ENCODE measurements around the gene HCFC2. TPM values are rescaled to one million over a fixed set of nuclear protein-coding genes. Genes with fewer than 3 reads are reported as not detected.

HCFC2 gene
- total and polyA plus RNA-seq, 9 of the 15 experiments (the other 6 are each of a cell fraction or from before 2014, with no cell fraction given), result 1.2 to 6.5 (median 3.8) TPM

- CTCF ChIA-PET (ENCODE audit: low intra/inter-chr PET ratio), result no interaction called here
- TF ChIP-seq NFIX (CRISPR knock-in tag; IDR thresholded peaks at IDR 0.05; ENCODE audit: low read depth) (no peak), CBX2 (IDR thresholded peaks at IDR 0.05; ENCODE audit: insufficient read depth, low read length, poor library complexity, severe bottlenecking) (peak; percentile 90), NRF1 (conservative IDR thresholded peaks at IDR 0.05 in 1 of 2, IDR thresholded peaks at IDR 0.05 in 1 of 2) (peak; percentile 41 to 54), CBX8 (IDR thresholded peaks at IDR 0.05; ENCODE audit: borderline replicate concordance, extremely low read depth, low read depth, low read length, poor library complexity, severe bottlenecking) (peak; percentile 93), TEAD4 (IDR thresholded peaks at IDR 0.05; ENCODE audit: low read length) (no peak), TEAD4 (CRISPR knock-in tag; IDR thresholded peaks at IDR 0.05; ENCODE audit: borderline replicate concordance) (no peak), HNRNPLL (IDR thresholded peaks at IDR 0.05; ENCODE audit: low read depth, low read length, poor library complexity, severe bottlenecking) (peak; percentile 59)
- TF ChIP-seq, protein P1, sequence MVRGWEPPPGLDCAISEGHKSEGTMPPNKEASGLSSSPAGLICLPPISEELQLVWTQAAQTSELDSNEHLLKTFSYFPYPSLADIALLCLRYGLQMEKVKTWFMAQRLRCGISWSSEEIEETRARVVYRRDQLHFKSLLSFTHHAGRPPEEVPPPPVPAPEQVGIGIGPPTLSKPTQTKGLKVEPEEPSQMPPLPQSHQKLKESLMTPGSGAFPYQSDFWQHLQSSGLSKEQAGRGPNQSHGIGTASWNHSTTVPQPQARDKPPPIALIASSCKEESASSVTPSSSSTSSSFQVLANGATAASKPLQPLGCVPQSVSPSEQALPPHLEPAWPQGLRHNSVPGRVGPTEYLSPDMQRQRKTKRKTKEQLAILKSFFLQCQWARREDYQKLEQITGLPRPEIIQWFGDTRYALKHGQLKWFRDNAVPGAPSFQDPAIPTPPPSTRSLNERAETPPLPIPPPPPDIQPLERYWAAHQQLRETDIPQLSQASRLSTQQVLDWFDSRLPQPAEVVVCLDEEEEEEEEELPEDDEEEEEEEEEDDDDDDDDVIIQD (CRISPR knock-in tag; IDR thresholded peaks at IDR 0.05), result no peak
- H3K9ac ChIP-seq (ENCODE audit: insufficient read depth in 1 of 2, low read depth in 2 of 2, low read length in 2 of 2), result peak within 1 kb of the TSS in 1 of 2 experiments; percentile 71; a peak in 1 of 4 replicates
- H3K4me2 ChIP-seq (ENCODE audit: insufficient read depth, low read length), result peak within 1 kb of the TSS; percentile 38
- H3K36me3 ChIP-seq (ENCODE audit: control insufficient read depth, insufficient read depth, low read length), result no peaks in the 10 kb centered on the region
- BruUV-seq (replicated peaks), result no TSS peak
- no peaks in the 10 kb centered on the region for H4K20me1 ChIP-seq (replicated peaks; ENCODE audit: control insufficient read depth, insufficient read depth, low read length)
- H3K27me3 ChIP-seq (ENCODE audit: control insufficient read depth in 2 of 2, insufficient read depth in 2 of 2, low read length in 2 of 2), result peaks cover 20 to 22% of the 10 kb centered on the region in 2 experiments
- in situ Hi-C loops (cut with MboI) (no loop called here), intact Hi-C loops (cut with micrococcal nuclease) (loop anchor here (10.0 kb wide), 1 partner anchor 305 kb away; no protein-coding TSS in a partner anchor)
- FAIRE-seq (no peak), ATAC-seq (peak; percentile 74), DNase-seq (ENCODE audit: extremely low read depth in 1 of 4, low spot score in 3 of 4) (no peak)
- peak within 1 kb of the TSS; percentile 28; the same call in 1 of the 2 replicates for H2AFZ ChIP-seq (ENCODE audit: low read depth, low read length)
- POLR2A ChIA-PET, result interaction anchor here (1.0 to 1.1 kb wide), 2 partner anchors 15 to 122 kb away, joined by 3 read pairs; no protein-coding TSS in a partner anchor
- no peaks in the 10 kb centered on the region for H3K79me2 ChIP-seq (ENCODE audit: control insufficient read depth, insufficient read depth, low read length)
- no peaks in the 10 kb centered on the region for H3K9me3 ChIP-seq (replicated peaks; ENCODE audit: control insufficient read depth, insufficient read depth, low read depth, low read length)
- no peaks in the 10 kb centered on the region for H3K9me1 ChIP-seq (ENCODE audit: control insufficient read depth, insufficient read depth, low read length)
- H3K27ac ChIP-seq (ENCODE audit: extremely low read depth, low read depth, low read length), result no peak within 1 kb of the TSS
- 0 out of 2 replicates have a peak within 1 kb of the TSS, but pooled peaks have one; percentile 13 for H3K4me3 ChIP-seq
- 5% methylated on average over 24 of the region's 24 CpGs for WGBS (ENCODE audit: insufficient coverage, low coverage, missing lambda C conversion rate)
- peaks cover 6% of the 10 kb centered on the region in 2 experiments; a peak in 3 of 5 replicates for H3K4me1 ChIP-seq (replicated peaks in 1 of 2; ENCODE audit: control insufficient read depth in 2 of 2, insufficient read depth in 2 of 2, low read length in 2 of 2)
Observed at GRCh38 chr12:104049903-104050356, 14.4 kb upstream of the HCFC2 start, which contains the start of gene GLT8D2. Gene GLT8D2, minus strand, starts transcription at chr12:104050187. Its CDS starts 30,539 bp downstream, at chr12:104019648.
